HepG2 (cell line): Measurements from ENCODE around the gene TF. TPM values are rescaled to one million over a fixed set of nuclear protein-coding genes. Genes with fewer than 3 reads are reported as not detected.

Experiments used
- AKAP8 ChIP-seq: sonication (generic); formaldehyde crosslinking; IDR thresholded peaks from 2 replicates; pipeline ENCODE4 v1.5.1; 2020; ENCODE audit warnings: mild to moderate bottlenecking, missing genetic modification reagents
- ATAD3A ChIP-seq: sonication (generic); formaldehyde crosslinking; IDR thresholded peaks from 2 replicates; pipeline ENCODE4 v1.4.0; 2020; ENCODE audit warnings: missing genetic modification reagents
- CCDC6 ChIP-seq: sonication (generic); formaldehyde crosslinking; IDR thresholded peaks from 2 replicates; pipeline ENCODE4 v1.8.1; 2022; ENCODE audit warnings: mild to moderate bottlenecking, missing genetic modification reagents, moderate library complexity
- MAX ChIP-seq: IDR thresholded peaks from 2 replicates; pipeline ENCODE4 v1.6.1; 2012; ENCODE audit warnings: inconsistent platforms
- MXI1 ChIP-seq: IDR thresholded peaks from 3 replicates; pipeline ENCODE4 v1.6.1; 2012; ENCODE audit warnings: low read depth, low read length, inconsistent platforms, borderline replicate concordance
- MYNN ChIP-seq: sonication (generic); formaldehyde crosslinking; IDR thresholded peaks from 2 replicates; pipeline ENCODE4 v1.4.0; 2020; ENCODE audit warnings: mild to moderate bottlenecking, low read depth, missing genetic modification reagents
- NONO ChIP-seq, 2 experiments: fragments of 450-650 bp in 1 of 2; sonication (generic) in 1 of 2; formaldehyde crosslinking in 1 of 2; IDR thresholded peaks in 1 of 2; conservative IDR thresholded peaks in 1 of 2; 2 replicates each; pipeline versions ENCODE4 v1.6.1 to v1.8.0; 2017 to 2022; ENCODE audit warnings: mild to moderate bottlenecking in 1 of 2, missing genetic modification reagents in 1 of 2, moderate library complexity in 1 of 2
- ZFP1 ChIP-seq: IDR thresholded peaks from 2 replicates; pipeline ENCODE4 v1.6.1; 2016
- ZNF124 ChIP-seq: sonication (generic); formaldehyde crosslinking; IDR thresholded peaks from 2 replicates; pipeline ENCODE4 v1.4.0; 2020; ENCODE audit warnings: missing genetic modification reagents
- ZNF251 ChIP-seq: sonication (generic); formaldehyde crosslinking; IDR thresholded peaks from 2 replicates; pipeline ENCODE4 v1.9.0; 2021; ENCODE audit warnings: mild to moderate bottlenecking, missing genetic modification reagents
- ZNF720 ChIP-seq: sonication (generic); formaldehyde crosslinking; IDR thresholded peaks from 2 replicates; pipeline ENCODE4 v1.4.0; 2020; ENCODE audit warnings: missing genetic modification reagents
- ZNF83 ChIP-seq: sonication (generic); formaldehyde crosslinking; IDR thresholded peaks from 2 replicates; pipeline ENCODE4 v1.4.0; 2020; ENCODE audit warnings: missing genetic modification reagents, mild to moderate bottlenecking, borderline replicate concordance
- polyA plus RNA-seq, 8 experiments: library from polyadenylated mRNA; depleted of rRNA in 3 of 8; stranded (reverse) in 7 of 8; unstranded in 1 of 8; fragments of >200 nt; fragmentation: Illumina TruSeq in 4 of 8; extraction: Trizol in 4 of 8; gene quantifications; 2 replicates each; pipeline versions ENCODE4 v1.2.1 to v1.2.3, GENCODE V29; 2011 to 2016; ENCODE audit warnings: low read depth in 4 of 8, missing spikeins in 1 of 8, mixed read lengths in 1 of 8; ENCODE audit not compliant: insufficient read depth in 1 of 8
- total RNA-seq, 5 experiments: library from RNA; depleted of rRNA; stranded (reverse); fragments of >200 nt; fragmentation: Illumina TruSeq; extraction: Trizol; gene quantifications; 2 replicates each; pipeline ENCODE4 v1.2.3, GENCODE V29; 2016; ENCODE audit warnings: low read depth in 1 of 5
- TF ChIP-seq, protein P1 (sequence below): sonication (generic); formaldehyde crosslinking; IDR thresholded peaks from 2 replicates; pipeline ENCODE4 v1.5.1; 2020; ENCODE audit warnings: mild to moderate bottlenecking, missing genetic modification reagents, borderline replicate concordance
- TF ChIP-seq, protein P2 (sequence below): sonication (generic); formaldehyde crosslinking; IDR thresholded peaks from 2 replicates; pipeline ENCODE4 v1.4.0; 2020; ENCODE audit warnings: mild to moderate bottlenecking, missing genetic modification reagents
- TF ChIP-seq, protein P3 (sequence below): sonication (generic); formaldehyde crosslinking; IDR thresholded peaks from 2 replicates; pipeline ENCODE4 v1.4.0; 2020; ENCODE audit warnings: missing genetic modification reagents
- TF ChIP-seq, protein P4 (sequence below): sonication (generic); formaldehyde crosslinking; IDR thresholded peaks from 2 replicates; pipeline ENCODE4 v1.4.0; 2020; ENCODE audit warnings: mild to moderate bottlenecking, missing genetic modification reagents

The TF gene
- total and polyA plus RNA-seq, 2 of the 13 experiments (the other 11 are each of a cell fraction or from before 2014, with no cell fraction given), result 10,074 to 11,821 TPM

- TF ChIP-seq, protein P1, sequence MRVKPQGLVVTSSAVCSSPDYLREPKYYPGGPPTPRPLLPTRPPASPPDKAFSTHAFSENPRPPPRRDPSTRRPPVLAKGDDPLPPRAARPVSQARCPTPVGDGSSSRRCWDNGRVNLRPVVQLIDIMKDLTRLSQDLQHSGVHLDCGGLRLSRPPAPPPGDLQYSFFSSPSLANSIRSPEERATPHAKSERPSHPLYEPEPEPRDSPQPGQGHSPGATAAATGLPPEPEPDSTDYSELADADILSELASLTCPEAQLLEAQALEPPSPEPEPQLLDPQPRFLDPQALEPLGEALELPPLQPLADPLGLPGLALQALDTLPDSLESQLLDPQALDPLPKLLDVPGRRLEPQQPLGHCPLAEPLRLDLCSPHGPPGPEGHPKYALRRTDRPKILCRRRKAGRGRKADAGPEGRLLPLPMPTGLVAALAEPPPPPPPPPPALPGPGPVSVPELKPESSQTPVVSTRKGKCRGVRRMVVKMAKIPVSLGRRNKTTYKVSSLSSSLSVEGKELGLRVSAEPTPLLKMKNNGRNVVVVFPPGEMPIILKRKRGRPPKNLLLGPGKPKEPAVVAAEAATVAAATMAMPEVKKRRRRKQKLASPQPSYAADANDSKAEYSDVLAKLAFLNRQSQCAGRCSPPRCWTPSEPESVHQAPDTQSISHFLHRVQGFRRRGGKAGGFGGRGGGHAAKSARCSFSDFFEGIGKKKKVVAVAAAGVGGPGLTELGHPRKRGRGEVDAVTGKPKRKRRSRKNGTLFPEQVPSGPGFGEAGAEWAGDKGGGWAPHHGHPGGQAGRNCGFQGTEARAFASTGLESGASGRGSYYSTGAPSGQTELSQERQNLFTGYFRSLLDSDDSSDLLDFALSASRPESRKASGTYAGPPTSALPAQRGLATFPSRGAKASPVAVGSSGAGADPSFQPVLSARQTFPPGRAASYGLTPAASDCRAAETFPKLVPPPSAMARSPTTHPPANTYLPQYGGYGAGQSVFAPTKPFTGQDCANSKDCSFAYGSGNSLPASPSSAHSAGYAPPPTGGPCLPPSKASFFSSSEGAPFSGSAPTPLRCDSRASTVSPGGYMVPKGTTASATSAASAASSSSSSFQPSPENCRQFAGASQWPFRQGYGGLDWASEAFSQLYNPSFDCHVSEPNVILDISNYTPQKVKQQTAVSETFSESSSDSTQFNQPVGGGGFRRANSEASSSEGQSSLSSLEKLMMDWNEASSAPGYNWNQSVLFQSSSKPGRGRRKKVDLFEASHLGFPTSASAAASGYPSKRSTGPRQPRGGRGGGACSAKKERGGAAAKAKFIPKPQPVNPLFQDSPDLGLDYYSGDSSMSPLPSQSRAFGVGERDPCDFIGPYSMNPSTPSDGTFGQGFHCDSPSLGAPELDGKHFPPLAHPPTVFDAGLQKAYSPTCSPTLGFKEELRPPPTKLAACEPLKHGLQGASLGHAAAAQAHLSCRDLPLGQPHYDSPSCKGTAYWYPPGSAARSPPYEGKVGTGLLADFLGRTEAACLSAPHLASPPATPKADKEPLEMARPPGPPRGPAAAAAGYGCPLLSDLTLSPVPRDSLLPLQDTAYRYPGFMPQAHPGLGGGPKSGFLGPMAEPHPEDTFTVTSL (CRISPR knock-in tag), result no peak
- TF ChIP-seq AKAP8 (CRISPR knock-in tag) (0 out of 2 replicates have a peak, but pooled peaks have one; percentile 17), NONO (IDR thresholded peaks at IDR 0.05) (no peak), NONO (CRISPR knock-in tag; conservative IDR thresholded peaks at IDR 0.05) (peak; percentile 80; the same call in 1 of the 2 replicates), ZNF83 (CRISPR knock-in tag) (no peak), MXI1 (no peak), ZFP1 (CRISPR knock-in tag) (no peak), MAX (no peak), ZNF251 (CRISPR knock-in tag) (no peak), CCDC6 (CRISPR knock-in tag) (no peak), MYNN (CRISPR knock-in tag) (no peak), ZNF124 (CRISPR knock-in tag) (no peak), ATAD3A (CRISPR knock-in tag) (no peak), ZNF720 (no peak)
- TF ChIP-seq, protein P2, sequence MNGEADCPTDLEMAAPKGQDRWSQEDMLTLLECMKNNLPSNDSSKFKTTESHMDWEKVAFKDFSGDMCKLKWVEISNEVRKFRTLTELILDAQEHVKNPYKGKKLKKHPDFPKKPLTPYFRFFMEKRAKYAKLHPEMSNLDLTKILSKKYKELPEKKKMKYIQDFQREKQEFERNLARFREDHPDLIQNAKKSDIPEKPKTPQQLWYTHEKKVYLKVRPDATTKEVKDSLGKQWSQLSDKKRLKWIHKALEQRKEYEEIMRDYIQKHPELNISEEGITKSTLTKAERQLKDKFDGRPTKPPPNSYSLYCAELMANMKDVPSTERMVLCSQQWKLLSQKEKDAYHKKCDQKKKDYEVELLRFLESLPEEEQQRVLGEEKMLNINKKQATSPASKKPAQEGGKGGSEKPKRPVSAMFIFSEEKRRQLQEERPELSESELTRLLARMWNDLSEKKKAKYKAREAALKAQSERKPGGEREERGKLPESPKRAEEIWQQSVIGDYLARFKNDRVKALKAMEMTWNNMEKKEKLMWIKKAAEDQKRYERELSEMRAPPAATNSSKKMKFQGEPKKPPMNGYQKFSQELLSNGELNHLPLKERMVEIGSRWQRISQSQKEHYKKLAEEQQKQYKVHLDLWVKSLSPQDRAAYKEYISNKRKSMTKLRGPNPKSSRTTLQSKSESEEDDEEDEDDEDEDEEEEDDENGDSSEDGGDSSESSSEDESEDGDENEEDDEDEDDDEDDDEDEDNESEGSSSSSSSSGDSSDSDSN (CRISPR knock-in tag), result peak; percentile 18; the same call in 1 of the 2 replicates
- TF ChIP-seq, protein P3, sequence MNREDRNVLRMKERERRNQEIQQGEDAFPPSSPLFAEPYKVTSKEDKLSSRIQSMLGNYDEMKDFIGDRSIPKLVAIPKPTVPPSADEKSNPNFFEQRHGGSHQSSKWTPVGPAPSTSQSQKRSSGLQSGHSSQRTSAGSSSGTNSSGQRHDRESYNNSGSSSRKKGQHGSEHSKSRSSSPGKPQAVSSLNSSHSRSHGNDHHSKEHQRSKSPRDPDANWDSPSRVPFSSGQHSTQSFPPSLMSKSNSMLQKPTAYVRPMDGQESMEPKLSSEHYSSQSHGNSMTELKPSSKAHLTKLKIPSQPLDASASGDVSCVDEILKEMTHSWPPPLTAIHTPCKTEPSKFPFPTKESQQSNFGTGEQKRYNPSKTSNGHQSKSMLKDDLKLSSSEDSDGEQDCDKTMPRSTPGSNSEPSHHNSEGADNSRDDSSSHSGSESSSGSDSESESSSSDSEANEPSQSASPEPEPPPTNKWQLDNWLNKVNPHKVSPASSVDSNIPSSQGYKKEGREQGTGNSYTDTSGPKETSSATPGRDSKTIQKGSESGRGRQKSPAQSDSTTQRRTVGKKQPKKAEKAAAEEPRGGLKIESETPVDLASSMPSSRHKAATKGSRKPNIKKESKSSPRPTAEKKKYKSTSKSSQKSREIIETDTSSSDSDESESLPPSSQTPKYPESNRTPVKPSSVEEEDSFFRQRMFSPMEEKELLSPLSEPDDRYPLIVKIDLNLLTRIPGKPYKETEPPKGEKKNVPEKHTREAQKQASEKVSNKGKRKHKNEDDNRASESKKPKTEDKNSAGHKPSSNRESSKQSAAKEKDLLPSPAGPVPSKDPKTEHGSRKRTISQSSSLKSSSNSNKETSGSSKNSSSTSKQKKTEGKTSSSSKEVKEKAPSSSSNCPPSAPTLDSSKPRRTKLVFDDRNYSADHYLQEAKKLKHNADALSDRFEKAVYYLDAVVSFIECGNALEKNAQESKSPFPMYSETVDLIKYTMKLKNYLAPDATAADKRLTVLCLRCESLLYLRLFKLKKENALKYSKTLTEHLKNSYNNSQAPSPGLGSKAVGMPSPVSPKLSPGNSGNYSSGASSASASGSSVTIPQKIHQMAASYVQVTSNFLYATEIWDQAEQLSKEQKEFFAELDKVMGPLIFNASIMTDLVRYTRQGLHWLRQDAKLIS (CRISPR knock-in tag), result no peak
- TF ChIP-seq, protein P4, sequence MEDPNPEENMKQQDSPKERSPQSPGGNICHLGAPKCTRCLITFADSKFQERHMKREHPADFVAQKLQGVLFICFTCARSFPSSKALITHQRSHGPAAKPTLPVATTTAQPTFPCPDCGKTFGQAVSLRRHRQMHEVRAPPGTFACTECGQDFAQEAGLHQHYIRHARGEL (CRISPR knock-in tag), result no peak
- TF ChIP-seq, all 625 proteins: peak for 16
These were observed 3.5 kb downstream of the TF start (continued) for GRCh38 chr3:133749427-133750258.
